PC-3 (cell line): ENCODE data around the gene FAM117B. TPM values are rescaled to one million over a fixed set of nuclear protein-coding genes. Genes with fewer than 3 reads are reported as not detected.

ENCODE experiments used
- ATAC-seq: fragments of 200-7000 bp; cut with Tn5 transposase; 2 replicates; pipeline ENCODE4 v1.9.1; 2020; ENCODE audit warnings: mild to moderate bottlenecking, moderate library complexity
- BruUV-seq: library from RNA; stranded (reverse); fragments of 400-500 nt; replicated peaks from 2 replicates; lab custom pipeline; 2021; lab: Mats Ljungman, UMichigan
- CTCF ChIA-PET: fragments of 300-600 bp; sonication (Branson Sonifier 250); formaldehyde crosslinking; loops from one replicate; lab custom pipeline; 2022; ENCODE audit warnings: antibody characterized with exemption; lab: Charles Lee
- POLR2A ChIA-PET: fragments of 300-600 bp; sonication (Branson Sonifier 250); formaldehyde crosslinking; loops from one replicate; lab custom pipeline; 2022; ENCODE audit warnings: antibody characterized with exemption; ENCODE audit not compliant: unreplicated experiment; lab: Charles Lee
- DNase-seq: peaks from one replicate; pipeline ENCODE4 v3.0.0-alpha.2; 2015
- H2AFZ ChIP-seq: fragments of 300-600 bp; sonication (generic); 2 replicates; pipeline ENCODE4 v1.6.0; 2016; ENCODE audit warnings: antibody characterized with exemption, low read length
- H3F3A ChIP-seq: fragments of 300-600 bp; sonication (generic); one replicate; pipeline ENCODE4 v1.6.0; 2017; ENCODE audit warnings: antibody characterized with exemption, low read length, control low read depth, mild to moderate bottlenecking; ENCODE audit not compliant: unreplicated experiment
- H3K27ac ChIP-seq: fragments of 300-600 bp; sonication (generic); 2 replicates; pipeline ENCODE4 v1.5.1; 2016; ENCODE audit warnings: mild to moderate bottlenecking, low read length
- H3K27me3 ChIP-seq: fragments of 300-600 bp; sonication (generic); 2 replicates; pipeline ENCODE4 v1.6.1; 2016; ENCODE audit warnings: low read length, mixed read lengths
- H3K36me3 ChIP-seq: fragments of 300-600 bp; sonication (generic); 2 replicates; pipeline ENCODE4 v1.6.1; 2016; ENCODE audit warnings: low read depth, mixed run types, low read length, mixed read lengths
- H3K4me1 ChIP-seq: fragments of 300-600 bp; sonication (generic); 2 replicates; pipeline ENCODE4 v1.5.1; 2016; ENCODE audit warnings: low read length; ENCODE audit not compliant: insufficient read depth
- H3K4me2 ChIP-seq: fragments of 300-600 bp; sonication (generic); 2 replicates; pipeline ENCODE4 v1.6.0; 2016; ENCODE audit warnings: low read length
- H3K4me3 ChIP-seq: fragments of 300-600 bp; sonication (generic); 2 replicates; pipeline ENCODE4 v1.5.1; 2016; ENCODE audit warnings: mild to moderate bottlenecking, low read length, mixed read lengths
- H3K79me2 ChIP-seq: fragments of 300-600 bp; sonication (generic); 2 replicates; pipeline ENCODE4 v1.6.1; 2017; ENCODE audit warnings: low read length, mixed read lengths
- H3K9ac ChIP-seq: fragments of 300-600 bp; sonication (generic); 2 replicates; pipeline ENCODE4 v1.6.0; 2016; ENCODE audit warnings: mild to moderate bottlenecking, low read length
- H3K9me2 ChIP-seq: fragments of 300-600 bp; sonication (generic); replicated peaks from 2 replicates; pipeline ENCODE4 v1.6.1; 2016; ENCODE audit warnings: mixed run types, low read length, mixed read lengths
- H3K9me3 ChIP-seq: fragments of 300-600 bp; sonication (generic); 2 replicates; pipeline ENCODE4 v1.6.1; 2016; ENCODE audit warnings: low read length, mixed read lengths
- H4K20me1 ChIP-seq: fragments of 300-600 bp; sonication (generic); 2 replicates; pipeline ENCODE4 v1.6.1; 2016; ENCODE audit warnings: low read length, mixed read lengths
- EZH2 ChIP-seq: fragments of 300-600 bp; sonication (generic); IDR thresholded peaks from one replicate; pipeline ENCODE4 v1.6.1; 2017; ENCODE audit warnings: antibody characterized with exemption, mild to moderate bottlenecking, low read length; ENCODE audit not compliant: unreplicated experiment
- EZH2phosphoT487 ChIP-seq: fragments of 300-600 bp; sonication (generic); IDR thresholded peaks from 2 replicates; pipeline ENCODE4 v1.6.1; 2018; ENCODE audit warnings: mild to moderate bottlenecking, antibody characterized with exemption, low read length, borderline replicate concordance
- intact Hi-C: fragments of 100-400 bp; cut with micrococcal nuclease; formaldehyde crosslinking; loops from 2 replicates; pipeline ENCODE4 v1.9.0; 2023
- total RNA-seq: library from RNA; depleted of rRNA; stranded (reverse); fragments of >200 nt; gene quantifications from 2 replicates; pipeline ENCODE4 v1.2.3, GENCODE V29; 2014
- TF ChIP-seq, protein P1 (sequence below): fragments of 300-600 bp; sonication (generic); conservative IDR thresholded peaks from 2 replicates; pipeline ENCODE4 v1.5.1; 2017; ENCODE audit warnings: antibody characterized with exemption, low read depth, mild to moderate bottlenecking, low read length

Gene FAM117B
- total RNA-seq, 1 experiment from 2014 or later, result 2.2 TPM

DNA sequence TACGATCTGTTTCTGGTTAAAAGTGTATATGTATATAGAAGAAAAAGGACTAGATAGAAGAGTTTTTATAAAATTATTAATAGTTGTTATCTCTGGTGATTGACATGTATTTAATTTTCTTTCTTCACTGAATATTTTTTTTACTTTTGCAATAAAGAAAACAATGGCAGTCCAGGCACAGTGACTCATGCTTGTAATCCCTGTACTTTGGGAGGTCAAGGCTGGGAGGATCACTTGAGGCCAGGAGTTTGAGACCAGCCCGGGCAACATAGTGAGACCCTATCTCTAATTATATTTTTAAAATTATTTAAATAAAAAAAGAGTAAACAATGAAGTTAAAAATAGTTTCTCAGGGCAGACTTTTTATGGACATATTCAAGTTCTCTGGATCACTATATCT lies 114.7 kb downstream of the FAM117B start:
- Histone ChIP-seq H3K9me3 (no peaks in the 10 kb centered on the region), H3K4me2 (no peak overlapping the region), H3F3A (no peaks in the 10 kb centered on the region), H3K4me1 (no peaks in the 10 kb centered on the region), H3K36me3 (no peaks in the 10 kb centered on the region), H3K27me3 (no peaks in the 10 kb centered on the region), H3K4me3 (no peak overlapping the region), H2AFZ (no peak overlapping the region), H3K79me2 (no peaks in the 10 kb centered on the region), H3K27ac (no peak overlapping the region), H3K9me2 (no peaks in the 10 kb centered on the region), H3K9ac (no peak overlapping the region), H4K20me1 (no peaks in the 10 kb centered on the region)
- intact Hi-C loops, result no loop called here
- ATAC-seq (peak; percentile 25; the same call in 1 of the 2 replicates), DNase-seq (no peak)
- ChIA-PET POLR2A (no interaction called here), CTCF (no interaction called here)
- TF ChIP-seq EZH2, result no peak
- no peak for TF ChIP-seq EZH2phosphoT487
- TF ChIP-seq, protein P1, sequence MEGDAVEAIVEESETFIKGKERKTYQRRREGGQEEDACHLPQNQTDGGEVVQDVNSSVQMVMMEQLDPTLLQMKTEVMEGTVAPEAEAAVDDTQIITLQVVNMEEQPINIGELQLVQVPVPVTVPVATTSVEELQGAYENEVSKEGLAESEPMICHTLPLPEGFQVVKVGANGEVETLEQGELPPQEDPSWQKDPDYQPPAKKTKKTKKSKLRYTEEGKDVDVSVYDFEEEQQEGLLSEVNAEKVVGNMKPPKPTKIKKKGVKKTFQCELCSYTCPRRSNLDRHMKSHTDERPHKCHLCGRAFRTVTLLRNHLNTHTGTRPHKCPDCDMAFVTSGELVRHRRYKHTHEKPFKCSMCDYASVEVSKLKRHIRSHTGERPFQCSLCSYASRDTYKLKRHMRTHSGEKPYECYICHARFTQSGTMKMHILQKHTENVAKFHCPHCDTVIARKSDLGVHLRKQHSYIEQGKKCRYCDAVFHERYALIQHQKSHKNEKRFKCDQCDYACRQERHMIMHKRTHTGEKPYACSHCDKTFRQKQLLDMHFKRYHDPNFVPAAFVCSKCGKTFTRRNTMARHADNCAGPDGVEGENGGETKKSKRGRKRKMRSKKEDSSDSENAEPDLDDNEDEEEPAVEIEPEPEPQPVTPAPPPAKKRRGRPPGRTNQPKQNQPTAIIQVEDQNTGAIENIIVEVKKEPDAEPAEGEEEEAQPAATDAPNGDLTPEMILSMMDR, result no peak
- BruUV-seq, result no TSS peak

DNA sequence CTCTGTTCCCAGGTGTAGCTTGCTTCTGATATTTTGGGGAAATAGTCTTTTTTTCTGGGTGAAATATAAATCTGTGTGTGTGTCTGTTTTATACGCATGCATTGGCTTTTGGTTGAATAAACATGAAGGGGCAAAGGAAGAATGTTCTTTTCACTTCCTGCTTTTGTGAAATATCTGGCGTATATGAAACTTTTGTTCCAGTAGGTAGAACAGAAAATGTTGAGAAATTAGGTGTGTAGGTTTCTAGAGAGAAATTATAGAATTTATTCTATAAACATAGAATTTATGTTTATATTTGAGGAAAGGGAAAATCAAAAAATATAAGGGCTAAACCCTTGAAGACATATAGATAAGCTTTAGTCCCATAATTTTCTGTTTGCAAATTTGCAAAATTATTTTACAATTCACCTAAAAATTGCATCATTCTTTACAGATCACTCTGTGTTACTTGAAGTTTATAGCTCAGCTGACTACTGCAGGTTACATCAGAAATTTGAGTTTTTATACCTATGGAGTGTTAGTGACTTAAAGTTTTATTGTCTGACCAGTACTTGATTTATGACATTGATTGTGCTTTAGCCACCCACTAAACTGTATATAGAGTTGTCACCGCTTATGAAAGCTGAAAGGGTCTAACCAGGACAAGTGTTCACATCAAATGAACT lies 116.1 kb downstream of the FAM117B start:
- no peaks in the 10 kb centered on the region for H3K79me2 ChIP-seq
- BruUV-seq, result no TSS peak
- no peaks in the 10 kb centered on the region for H3K36me3 ChIP-seq
- H3K4me3 ChIP-seq, result no peak overlapping the region
- H3F3A ChIP-seq, result no peaks in the 10 kb centered on the region
- H3K9ac ChIP-seq, result no peak overlapping the region
- ChIA-PET CTCF (interaction anchor here (0.6 kb wide), 1 partner anchor 24 kb away, joined by 4 read pairs; no protein-coding TSS in a partner anchor), POLR2A (no interaction called here)
- H4K20me1 ChIP-seq, result no peaks in the 10 kb centered on the region
- no peaks in the 10 kb centered on the region for H3K9me2 ChIP-seq
- no peaks in the 10 kb centered on the region for H3K9me3 ChIP-seq
- H3K27ac ChIP-seq, result no peak overlapping the region
- DNase-seq (no peak), ATAC-seq (no peak; the same call in 1 of the 2 replicates)
- H2AFZ ChIP-seq, result no peak overlapping the region
- no peak overlapping the region for H3K4me2 ChIP-seq
- no peaks in the 10 kb centered on the region for H3K27me3 ChIP-seq
- TF ChIP-seq EZH2phosphoT487 (no peak), EZH2 (no peak)
- TF ChIP-seq, protein P1, result no peak
- intact Hi-C loops, result no loop called here
- H3K4me1 ChIP-seq, result peaks cover 7% of the 10 kb centered on the region; the same call in 1 of the 2 replicates

DNA sequence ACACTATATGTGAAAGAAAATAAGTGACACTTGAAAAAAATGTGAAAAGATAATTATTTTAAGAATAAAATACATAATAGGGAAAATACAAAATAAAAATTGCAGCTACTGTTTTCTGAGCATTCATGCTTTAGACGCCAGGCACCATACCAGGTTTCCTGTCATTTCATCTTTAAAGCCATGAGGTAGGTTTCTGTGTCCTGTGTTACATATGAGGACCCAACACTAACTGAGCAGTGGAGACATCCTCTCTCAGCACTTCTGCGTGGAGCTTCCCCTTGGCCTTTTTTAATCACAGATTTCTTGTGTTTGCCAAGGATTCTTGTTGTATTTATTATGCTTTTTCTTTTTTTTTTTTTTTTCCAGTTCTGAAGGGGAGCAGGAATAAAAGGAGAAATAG lies 117.3 kb downstream of the FAM117B start:
- BruUV-seq, result no TSS peak
- ATAC-seq (no peak), DNase-seq (no peak)
- Histone ChIP-seq H3K36me3 (no peaks in the 10 kb centered on the region), H3K27ac (no peak overlapping the region), H3K4me3 (no peak overlapping the region), H2AFZ (no peak overlapping the region), H3K4me2 (no peak overlapping the region), H3K79me2 (no peaks in the 10 kb centered on the region), H3K27me3 (no peaks in the 10 kb centered on the region), H3K9me2 (no peaks in the 10 kb centered on the region), H4K20me1 (no peaks in the 10 kb centered on the region), H3K4me1 (peaks cover 12% of the 10 kb centered on the region; the same call in 1 of the 2 replicates), H3K9me3 (no peaks in the 10 kb centered on the region), H3K9ac (no peak overlapping the region), H3F3A (no peaks in the 10 kb centered on the region)
- no peak for TF ChIP-seq EZH2
- no peak for TF ChIP-seq EZH2phosphoT487
- TF ChIP-seq, protein P1, result no peak
- ChIA-PET POLR2A (no interaction called here), CTCF (no interaction called here)
- intact Hi-C loops, result no loop called here
